SK-N-DZ (cell line): ENCODE measurements around the gene NRXN3.

Experiments used
- DNase-seq: peaks from one replicate; pipeline ENCODE4 v3.0.0-alpha.2; 2015; ENCODE audit warnings: low spot score

NRXN3 gene

DNA sequence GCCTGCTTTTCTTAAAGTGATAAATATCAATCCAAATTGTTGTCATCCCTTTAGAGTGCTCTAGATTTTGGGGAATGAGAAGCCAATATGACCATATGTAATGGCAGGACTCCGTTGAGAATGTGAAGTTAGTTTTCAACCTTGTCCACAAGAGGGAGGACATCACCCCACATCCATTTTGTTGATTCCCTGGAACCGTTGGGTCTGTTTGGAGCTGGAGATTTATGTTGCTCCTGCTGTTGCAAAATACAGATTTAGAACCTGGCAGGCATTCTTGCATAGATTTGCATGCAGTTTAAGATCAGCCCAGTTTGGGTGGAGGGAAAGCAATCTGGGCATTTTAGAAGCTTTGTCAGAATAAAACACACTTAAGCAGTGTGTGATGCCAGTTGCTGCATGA is 620.1 kb downstream of the NRXN3 start:
- DNase-seq = peak; percentile 19

DNA sequence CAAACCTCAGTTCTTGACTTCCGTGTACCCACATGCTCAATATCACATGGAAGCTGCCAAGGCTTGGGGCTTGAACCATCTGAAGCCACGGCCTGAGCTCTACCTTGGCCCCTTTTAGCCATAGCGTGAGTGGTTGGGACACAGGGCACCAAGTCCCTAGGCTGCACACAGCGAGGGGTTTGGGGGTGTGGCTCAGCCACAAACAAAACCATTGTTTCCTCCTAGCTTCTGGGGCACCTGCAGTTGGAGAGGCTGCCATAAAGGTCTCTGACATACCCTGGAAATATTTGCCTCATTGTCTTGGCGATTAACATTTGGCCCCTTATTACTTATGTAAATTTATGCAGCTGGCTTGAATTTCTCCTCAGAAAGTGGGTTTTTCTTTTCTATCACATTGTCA is 628.6 kb downstream of the NRXN3 start:
- no peak for DNase-seq

DNA sequence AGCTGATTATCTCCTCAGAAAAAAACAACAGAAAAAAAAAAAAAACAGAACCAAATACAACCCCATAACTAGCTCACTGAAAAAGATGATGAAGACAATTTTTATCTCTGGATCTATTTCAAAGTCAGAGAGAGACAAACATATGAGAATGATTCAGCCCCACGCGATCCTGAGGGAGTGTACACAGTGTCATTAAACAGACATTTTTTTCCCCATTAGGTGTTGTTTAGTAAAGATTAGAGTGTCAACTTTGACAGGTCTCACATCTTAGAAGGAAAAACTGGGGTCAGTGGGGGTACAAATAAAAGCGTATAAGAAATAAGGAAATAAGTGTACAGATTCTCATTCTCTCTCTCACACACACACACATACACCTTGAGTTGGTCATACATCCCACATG is 635.4 kb downstream of the NRXN3 start:
- no peak for DNase-seq

DNA sequence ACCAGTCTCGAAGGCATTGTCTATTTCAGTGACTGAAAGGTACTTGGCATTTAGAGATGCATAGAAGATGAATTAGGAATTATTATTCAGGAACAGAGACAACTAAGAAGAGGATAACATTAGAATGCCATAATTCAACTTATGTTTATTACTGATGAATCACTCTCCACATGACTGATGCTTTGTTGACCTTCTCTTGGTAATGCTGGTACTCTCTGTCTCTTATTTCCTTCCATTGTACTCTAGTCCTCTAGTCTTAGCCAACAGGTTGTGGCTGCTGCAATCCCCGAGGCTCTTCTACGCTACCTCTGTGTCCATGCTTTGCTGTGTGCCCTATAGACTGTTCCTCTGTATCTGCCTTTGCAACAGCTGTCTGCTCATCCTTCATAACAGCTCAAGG is 652.9 kb downstream of the NRXN3 start:
- DNase-seq = no peak

DNA sequence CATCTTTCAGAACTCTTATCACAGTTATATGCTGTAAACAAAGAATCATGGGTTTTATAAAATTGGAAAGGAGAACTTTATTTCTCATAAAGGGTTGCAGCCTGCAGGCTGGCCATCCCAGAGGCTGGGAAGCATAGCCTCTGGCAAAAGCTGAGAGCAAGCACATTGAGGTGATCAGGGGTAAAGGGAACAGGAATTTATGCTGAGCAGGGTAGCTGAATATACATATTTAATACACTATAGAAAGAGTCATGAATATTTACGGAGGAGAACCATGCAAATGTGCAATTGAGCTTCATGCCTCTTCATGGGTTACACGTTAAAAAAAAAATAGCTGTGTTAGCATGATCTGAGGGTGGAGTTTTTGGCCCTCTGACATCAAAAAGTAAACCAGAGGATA is 653.3 kb downstream of the NRXN3 start:
- no peak for DNase-seq

DNA sequence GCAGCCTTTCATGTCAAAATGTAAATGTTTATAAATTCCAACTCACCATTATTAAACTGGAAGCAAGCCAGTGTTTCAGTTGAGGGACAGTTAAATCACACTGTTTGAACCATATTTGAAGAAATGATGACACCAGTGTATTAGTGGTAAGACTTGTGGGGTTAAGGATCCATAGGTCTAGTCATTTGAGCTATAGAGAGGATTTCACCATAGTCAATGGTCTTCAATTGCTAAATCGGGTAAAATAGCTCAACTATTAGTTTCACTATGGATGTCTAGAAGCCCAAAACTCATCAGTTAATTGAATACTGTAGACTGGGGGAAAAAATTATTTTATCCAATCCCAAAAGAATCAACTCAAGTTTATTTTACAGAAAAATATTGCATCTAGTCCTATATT is 659.1 kb downstream of the NRXN3 start:
- no peak for DNase-seq

DNA sequence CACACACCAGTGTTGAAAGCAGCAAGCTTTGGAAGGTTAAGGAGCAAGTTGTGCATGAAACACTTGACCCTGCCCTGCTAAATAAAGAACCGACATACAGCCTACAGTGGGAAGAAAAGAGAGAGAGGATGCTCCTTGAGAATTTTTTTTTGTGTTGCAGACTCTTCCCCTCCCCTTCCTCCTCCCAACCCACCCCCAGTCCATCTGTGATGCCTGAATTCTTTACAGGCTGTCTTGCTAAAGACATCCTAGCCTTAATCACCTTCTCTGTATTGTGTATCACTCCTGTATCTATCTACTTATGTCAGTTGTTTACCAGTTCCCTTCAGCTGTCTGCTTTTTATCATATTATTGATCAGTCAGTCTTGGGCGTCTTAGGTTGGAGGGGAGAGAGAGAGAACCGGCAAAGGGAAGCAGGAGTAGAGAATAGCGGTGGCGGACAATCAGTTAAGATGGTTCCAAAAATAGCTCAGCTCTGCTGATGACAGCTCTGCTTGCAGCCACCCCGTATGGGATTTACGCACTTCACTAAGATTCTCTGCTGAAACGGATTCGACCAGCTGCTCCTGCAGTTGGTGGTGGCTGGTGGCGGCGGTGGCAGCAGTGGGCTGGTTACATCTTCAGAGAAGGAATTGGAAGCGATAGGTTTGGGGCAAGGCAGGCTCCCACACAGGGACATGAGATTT is 664.7 kb downstream of the NRXN3 start:
- DNase-seq = peak; percentile 90

DNA sequence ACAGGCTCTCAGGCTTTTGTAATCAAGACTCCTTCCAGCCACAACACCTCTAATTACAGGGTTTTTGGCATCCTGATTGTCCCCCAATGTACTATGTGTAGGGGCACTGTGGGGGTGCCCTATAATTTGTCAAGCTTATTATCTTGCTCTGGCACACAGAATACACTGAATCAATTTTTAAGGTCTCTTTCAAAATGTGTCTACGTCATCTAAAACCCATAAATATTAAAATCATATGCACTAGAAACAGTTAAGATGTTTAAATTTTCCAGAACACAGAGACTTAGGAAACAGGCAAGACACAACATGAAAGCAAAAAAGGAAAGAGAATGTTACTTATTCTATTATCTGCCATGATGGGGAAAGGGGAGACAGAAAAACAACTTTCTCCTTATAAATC is 665.7 kb downstream of the NRXN3 start:
- no peak for DNase-seq

DNA sequence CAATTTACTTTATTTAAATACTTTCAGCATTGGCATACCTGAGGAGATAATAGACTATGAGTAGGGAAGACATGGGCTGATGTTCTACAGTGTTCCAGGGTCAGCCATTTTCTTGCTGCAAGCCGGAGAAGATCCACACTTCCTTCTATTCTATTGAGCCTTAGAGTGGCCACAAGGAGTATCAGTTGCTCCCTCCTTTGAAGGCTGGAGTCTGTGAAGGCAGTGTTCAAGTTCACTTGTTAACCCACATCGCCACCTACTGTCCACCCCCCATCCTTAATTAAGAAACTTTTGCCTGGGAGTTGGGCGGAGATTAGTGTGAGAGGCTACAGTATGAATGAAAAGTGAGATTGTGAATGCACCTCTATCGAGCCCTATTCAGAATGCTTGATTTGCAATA is 666.6 kb downstream of the NRXN3 start:
- peak; percentile 83 for DNase-seq

DNA sequence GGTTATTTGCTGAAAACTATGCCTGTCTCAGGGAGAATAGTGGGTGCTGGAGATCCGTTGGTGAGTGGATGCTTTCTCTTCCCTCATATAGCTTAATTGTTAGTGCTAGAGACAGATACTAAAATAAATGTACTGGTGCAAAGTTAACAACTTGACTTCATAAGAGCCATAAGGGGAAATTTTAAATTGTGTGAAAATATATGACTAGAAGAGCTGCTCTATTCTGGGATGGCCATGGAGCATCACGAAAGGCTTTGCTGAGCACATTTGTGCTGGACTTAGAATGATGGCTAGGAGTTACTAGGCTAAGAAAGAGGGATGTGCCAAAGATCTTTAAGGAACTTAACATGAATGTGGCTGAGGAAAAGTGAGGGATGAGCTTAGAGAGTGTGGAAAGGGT is 668.8 kb downstream of the NRXN3 start:
- DNase-seq = no peak

DNA sequence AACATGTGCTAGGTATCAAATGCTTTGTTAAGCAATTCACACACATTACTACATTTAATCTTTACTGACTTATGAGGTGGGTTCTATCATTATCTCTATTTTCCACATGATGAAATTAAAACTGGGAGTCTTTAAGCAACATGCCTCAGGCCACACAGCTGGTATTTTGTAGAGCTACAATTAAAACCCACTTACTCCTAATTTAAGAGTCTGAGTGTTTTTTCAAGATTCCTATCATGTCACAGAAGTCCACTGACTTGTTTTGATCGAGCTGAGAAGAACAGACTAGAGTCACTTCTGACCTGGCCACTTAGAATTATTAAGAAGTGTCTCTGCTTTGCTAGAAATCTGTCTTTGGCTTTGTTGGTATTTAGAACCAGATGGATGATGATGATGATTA is 670.7 kb downstream of the NRXN3 start:
- peak; percentile 79 for DNase-seq

DNA sequence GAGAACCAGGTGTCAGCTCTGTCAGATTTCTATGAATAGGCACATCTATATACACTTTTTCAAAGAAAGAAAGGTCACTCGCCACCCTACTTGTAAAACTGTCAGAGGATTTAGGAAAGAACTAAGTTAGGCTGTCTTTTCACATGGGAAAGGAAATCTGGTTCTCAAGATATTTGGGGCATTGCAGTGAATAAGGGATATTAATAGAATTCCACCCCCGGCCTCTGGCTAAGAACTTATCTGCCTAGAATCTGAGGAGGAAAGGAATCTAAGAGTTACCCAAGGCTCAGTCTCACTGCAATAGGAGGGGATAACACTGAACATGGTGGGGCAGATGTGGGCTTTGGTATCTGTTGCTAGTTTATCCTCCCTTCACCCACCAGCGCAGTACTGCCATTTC is 677.6 kb downstream of the NRXN3 start:
- DNase-seq = no peak

DNA sequence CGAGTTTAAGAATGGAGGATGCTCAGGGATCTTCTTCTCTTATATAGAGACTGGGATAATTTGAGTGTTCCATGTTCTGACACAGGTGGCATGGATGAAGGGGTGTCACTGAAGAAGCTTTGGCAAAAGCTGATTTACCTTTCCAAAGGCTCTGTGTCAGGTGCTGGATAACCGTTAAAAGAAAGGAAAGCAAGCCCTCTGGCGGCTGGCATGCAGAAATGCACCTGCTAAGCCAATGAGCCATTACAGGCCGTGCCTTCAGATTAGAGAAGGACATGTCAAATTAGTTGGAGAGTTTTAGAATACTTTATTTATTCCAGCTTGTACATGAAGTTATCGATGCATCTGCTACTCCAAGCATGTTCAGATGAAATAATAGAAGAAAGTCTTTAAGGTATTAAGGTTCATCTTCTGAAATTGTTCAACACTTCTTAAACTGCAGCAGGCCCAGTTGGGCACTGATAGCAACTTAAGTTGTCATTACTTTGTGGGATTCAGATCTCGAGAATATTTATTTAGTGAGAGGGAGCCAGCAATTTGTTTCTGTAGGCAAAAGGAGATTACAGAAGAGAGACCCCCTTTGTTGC is 678.2 kb downstream of the NRXN3 start:
- peak; percentile 49 for DNase-seq

DNA sequence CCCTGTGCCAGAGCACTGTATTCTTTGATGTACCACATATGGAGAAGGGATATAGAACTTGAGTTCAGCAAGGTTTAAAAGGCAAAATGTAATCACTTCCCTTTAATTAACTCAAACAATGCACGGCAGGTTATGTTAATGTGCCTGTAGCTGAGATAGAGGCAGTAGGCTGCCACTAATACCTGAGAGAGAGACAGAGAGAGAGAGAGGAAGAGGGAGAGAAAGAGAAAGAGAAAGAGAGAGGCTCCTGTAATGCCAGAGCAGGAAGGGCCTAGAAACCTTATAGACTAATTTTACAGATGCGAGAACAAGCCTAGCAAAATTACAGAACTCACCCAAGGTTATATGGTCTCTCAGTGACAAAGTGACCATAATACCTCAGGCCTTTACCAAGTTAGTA is 679.8 kb downstream of the NRXN3 start:
- no peak for DNase-seq

DNA sequence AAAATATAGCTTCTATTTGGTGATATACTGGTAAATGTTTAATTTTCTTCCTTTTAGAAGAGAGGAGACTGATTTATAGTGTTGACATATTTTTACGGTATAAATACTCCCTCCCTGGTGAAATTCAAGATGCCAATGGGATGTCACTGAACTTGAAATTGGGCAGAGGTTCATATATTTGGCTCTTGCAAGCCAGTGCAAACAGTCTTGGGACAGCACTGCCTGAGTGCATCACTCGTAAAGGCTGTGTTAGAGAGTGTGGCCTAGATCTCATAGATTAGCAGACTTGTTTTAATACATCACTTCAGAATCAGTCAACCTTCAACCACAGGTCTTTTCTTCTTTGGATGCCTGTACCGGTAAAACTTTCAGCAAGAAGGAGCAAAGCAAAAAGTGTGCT is 681.0 kb downstream of the NRXN3 start:
- DNase-seq = no peak

DNA sequence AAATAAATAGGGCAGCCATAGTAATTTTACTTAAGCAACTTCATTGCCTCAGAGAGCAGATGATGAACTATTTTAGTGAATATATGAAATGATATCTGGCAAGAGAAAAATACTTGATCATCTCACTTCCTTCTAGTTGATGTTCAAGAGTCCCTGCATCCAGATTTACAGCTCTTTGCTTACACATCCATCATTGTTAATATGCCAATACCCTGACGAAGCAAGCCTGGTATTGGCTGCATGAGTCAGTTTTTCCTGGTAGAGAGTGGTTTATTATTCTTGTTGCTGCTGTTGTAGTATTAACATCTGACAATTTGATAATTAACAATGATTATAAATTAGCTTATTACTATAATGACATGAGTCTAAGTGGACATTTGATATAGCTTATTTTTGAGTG is 681.9 kb downstream of the NRXN3 start:
- DNase-seq = no peak

DNA sequence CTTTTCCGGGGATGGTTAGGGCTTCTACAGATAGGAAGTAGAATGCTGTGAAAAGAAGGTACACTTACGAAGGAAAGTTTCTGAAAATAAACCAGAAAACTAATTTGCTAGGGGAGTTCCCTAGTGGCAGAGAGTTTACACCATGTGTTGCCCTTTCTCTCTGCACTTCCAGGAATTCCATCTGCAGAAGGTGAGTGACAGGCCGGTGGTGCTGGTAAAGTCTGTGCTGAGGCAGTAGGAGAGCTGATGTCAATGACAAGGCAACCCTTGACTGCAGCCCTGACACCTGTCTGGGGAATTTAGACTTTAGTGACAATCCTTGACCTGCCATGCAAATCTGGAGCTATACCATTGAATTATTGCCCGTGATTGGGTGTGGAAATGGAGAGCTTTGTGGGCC is 687.8 kb downstream of the NRXN3 start:
- no peak for DNase-seq

DNA sequence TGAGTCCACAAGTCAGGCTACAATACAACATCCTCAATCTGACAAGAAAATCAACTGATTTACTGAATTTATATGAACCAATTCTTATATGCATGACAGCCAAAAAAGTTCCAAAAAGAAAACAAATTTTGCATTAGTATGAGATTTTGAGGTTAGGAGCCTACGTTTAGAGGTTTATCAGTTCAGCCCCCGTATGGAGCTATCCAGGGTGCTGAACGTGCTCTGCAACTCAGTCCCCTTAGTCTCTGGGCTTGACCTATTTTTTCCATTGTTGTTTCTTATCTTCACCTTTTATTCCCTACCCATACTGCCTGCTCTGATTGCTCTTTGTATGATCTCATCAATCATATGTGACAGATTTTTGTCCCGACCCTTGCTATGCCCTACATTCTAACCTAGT is 693.0 kb downstream of the NRXN3 start:
- DNase-seq = peak; percentile 11

DNA sequence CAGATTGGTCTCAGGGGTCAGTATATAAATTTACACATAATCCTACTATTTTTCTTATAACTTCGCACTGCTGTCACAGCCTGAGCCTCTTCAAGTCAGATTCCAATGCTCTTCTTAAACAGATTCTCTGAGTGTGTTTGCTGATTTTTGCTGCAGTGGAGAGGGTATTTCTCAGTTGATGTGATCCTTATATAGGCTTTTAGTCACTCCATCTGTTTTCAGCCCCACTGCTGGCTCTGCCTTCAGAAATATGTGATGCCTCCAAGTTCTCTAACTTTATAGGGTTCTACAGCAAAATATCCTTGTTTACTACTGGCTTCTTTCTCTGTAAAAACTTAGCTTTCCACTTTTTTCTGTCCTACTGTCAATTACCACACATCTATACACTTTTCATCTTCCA is 702.7 kb downstream of the NRXN3 start:
- DNase-seq = no peak

DNA sequence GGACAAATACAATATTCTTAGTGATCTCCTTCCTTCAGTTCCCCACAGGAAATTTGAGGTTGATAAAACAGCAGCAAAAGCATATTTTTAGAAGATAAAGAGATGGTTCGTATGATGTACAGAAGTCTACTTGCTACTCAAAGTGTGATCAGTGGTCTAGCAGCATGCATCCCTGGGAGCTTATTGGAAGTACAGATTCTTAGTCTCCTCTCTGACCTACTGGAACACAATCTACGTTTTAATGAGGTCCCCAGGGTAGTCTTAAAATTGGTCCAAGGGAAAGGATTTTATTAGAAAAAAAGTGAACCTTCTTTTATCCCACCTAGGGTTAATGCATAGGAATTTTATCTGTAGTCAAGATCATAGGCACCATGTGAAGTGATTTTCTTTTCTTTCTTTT is 703.4 kb downstream of the NRXN3 start:
- no peak for DNase-seq

DNA sequence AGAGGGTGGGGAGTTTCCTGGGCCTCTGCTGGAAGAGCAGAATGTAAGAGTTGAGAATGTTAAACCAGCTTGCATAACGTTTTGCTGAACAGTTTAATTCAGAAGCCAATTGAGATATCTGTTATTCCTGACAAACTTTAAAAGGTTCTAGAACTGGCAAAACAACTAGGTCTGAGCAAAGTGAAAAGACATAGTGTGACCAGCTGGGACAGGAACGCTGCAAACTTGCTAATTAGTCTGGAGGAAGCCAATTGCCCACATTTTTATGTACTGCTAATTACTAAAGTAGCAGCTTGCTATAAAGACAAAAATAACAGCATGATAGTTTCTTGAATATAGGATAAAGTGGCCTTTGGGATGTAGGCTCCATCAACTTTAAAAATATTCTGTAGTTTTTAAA is 704.9 kb downstream of the NRXN3 start:
- no peak for DNase-seq

DNA sequence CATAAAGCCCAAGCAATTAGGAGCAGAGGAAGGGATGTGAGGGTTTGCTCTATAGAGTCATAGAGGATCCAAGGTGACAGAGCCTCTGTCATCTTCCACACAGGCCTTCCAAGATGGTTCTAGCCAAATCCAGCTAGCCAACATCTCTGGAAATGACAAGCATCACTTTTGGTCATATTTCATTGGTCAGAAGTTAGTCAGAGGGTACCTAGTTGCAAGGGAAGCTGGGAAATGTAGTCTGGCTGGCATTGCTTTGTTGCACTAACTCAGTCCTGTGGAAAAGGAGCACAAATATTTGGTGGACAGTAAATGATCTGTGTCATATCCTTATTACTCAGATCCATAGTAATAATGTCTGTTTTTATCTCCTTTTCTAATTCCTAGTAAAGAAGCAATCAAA is 715.7 kb downstream of the NRXN3 start:
- no peak for DNase-seq

DNA sequence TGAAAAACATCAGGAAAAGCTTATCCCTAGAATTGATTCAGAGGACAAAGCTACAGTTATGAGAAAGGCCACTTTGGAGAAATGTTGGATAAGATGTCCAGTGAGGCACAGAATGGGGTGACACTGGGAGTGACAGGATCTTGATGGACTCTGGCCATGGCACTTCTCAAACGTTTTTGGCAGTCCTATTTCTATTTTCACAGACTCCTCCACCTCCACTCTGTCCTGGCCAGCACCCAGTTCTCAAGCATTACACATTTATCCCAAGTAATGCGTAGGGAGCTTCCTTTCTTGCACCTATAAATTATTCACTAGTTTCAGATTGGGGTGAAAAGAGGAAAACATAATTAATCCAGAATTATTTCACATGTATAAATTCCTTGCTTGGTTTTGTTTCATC is 727.3 kb downstream of the NRXN3 start:
- DNase-seq = no peak
